Osteocyte (in vitro differentiated cells): ENCODE results near the gene CAPN10. TPM values are rescaled to one million over a fixed set of nuclear protein-coding genes. Genes with fewer than 3 reads are reported as not detected.

Experiments
- DNase-seq: peaks from one replicate; pipeline ENCODE4 v3.0.0; 2021; ENCODE audit warnings: mixed read lengths; ENCODE audit not compliant: unreplicated experiment; ENCODE audit errors: extremely low spot score
- H3K27ac Mint-ChIP-seq: one replicate; pipeline ENCODE4 v1.8.0; 2021; ENCODE audit warnings: mild to moderate bottlenecking, mixed read lengths; ENCODE audit not compliant: unreplicated experiment
- H3K27me3 Mint-ChIP-seq: one replicate; pipeline ENCODE4 v1.8.0; 2021; ENCODE audit warnings: mixed read lengths; ENCODE audit not compliant: unreplicated experiment
- H3K36me3 Mint-ChIP-seq: one replicate; pipeline ENCODE4 v1.8.0; 2021; ENCODE audit warnings: mixed read lengths; ENCODE audit not compliant: unreplicated experiment
- H3K4me1 Mint-ChIP-seq: one replicate; pipeline ENCODE4 v1.8.0; 2021; ENCODE audit warnings: mixed read lengths; ENCODE audit not compliant: unreplicated experiment
- H3K4me3 Mint-ChIP-seq: one replicate; pipeline ENCODE4 v1.8.0; 2021; ENCODE audit warnings: mild to moderate bottlenecking, moderate library complexity, mixed read lengths; ENCODE audit not compliant: unreplicated experiment
- H3K9me3 Mint-ChIP-seq: one replicate; pipeline ENCODE4 v1.8.0; 2021; ENCODE audit warnings: mixed read lengths; ENCODE audit not compliant: unreplicated experiment
- CTCF ChIP-seq: fragments of 200-600 bp; sonication (generic); IDR thresholded peaks from 2 replicates; pipeline ENCODE4 v1.5.0; 2021; ENCODE audit warnings: antibody characterized with exemption, mild to moderate bottlenecking, moderate library complexity
- total RNA-seq: library from RNA; stranded (reverse); gene quantifications from 2 replicates; pipeline ENCODE4 v1.2.1, GENCODE V29; 2021

Gene CAPN10
- total RNA-seq, 1 donor from 2014 or later = 37.7 TPM

DNA sequence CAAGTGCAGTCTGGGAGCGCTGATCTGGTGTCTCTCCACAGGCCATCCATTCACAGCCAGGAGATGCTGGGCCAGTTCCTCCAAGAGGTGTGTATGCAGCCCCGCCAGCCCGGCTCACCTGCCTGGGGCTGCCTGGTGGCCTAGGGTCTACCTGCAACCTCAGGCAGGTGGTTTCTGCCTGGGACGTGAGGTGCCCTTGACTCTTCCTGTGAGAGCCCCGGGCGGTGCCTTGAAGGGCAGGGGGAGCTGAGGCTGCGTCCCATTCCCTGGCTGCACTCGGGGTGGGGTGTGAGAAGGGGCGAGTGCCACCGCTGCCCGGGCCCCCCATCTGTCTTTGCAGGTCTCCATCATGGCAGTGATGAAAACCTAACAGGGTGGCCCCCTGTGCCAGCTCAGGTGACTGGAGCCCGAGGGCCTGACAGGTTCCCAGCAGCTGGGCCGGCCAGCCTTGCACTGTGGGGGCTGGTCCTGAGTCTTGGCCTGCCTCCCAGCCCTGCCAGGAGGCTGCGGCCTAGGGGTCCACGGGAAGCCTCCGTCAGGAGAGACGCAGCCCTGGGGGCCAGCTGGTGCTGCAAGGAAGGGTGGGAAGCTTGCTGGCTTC lies 11.9 kb downstream of the CAPN10 start:
- no peak overlapping the region for H3K4me3 Mint-ChIP-seq
- no peak overlapping the region for H3K27ac Mint-ChIP-seq
- H3K9me3 Mint-ChIP-seq = no peaks in the 10 kb centered on the region
- no peaks in the 10 kb centered on the region for H3K27me3 Mint-ChIP-seq
- no peaks in the 10 kb centered on the region for H3K4me1 Mint-ChIP-seq
- no peak for TF ChIP-seq CTCF
- no peak for DNase-seq
- no peaks in the 10 kb centered on the region for H3K36me3 Mint-ChIP-seq

DNA sequence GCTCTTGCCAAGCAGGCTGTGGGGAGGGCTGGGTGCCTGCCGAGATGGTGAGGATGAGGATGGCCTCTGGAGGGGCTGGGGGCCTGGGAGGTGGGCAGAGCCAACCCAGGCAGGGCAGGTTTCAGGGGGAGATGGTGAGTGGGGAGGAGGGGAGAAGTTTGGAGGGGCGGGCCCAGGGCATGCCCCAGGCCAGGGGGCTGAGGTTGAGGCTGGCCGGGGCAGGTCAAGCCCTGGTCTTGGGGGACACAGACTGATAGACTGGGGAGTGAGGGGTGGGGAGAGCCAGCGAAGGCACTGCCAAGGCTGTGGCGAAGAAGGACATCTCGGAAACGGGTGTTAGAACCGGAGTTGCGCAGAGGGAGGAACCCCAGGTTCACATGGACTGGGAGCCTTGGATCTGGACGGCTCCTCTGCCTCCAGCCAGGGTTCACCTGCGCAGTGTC lies 12.6 kb downstream of the CAPN10 start:
- no peak for DNase-seq

GRCh38 chr2:240600451-240600961 lies 14.0 kb downstream of the CAPN10 start:
- Mint-ChIP-seq H3K4me3 (no peak overlapping the region), H3K9me3 (no peaks in the 10 kb centered on the region), H3K27me3 (no peaks in the 10 kb centered on the region), H3K27ac (no peak overlapping the region), H3K4me1 (peaks cover 5% of the 10 kb centered on the region), H3K36me3 (no peaks in the 10 kb centered on the region)
- no peak for TF ChIP-seq CTCF
- DNase-seq = no peak

More for the DNA sequence above, 12.6 kb downstream of the CAPN10 start:
- no peak for TF ChIP-seq CTCF
- Mint-ChIP-seq H3K27ac (no peak overlapping the region), H3K9me3 (no peaks in the 10 kb centered on the region), H3K36me3 (no peaks in the 10 kb centered on the region), H3K27me3 (no peaks in the 10 kb centered on the region), H3K4me1 (peaks cover under 1% of the 10 kb centered on the region), H3K4me3 (no peak overlapping the region)

DNA sequence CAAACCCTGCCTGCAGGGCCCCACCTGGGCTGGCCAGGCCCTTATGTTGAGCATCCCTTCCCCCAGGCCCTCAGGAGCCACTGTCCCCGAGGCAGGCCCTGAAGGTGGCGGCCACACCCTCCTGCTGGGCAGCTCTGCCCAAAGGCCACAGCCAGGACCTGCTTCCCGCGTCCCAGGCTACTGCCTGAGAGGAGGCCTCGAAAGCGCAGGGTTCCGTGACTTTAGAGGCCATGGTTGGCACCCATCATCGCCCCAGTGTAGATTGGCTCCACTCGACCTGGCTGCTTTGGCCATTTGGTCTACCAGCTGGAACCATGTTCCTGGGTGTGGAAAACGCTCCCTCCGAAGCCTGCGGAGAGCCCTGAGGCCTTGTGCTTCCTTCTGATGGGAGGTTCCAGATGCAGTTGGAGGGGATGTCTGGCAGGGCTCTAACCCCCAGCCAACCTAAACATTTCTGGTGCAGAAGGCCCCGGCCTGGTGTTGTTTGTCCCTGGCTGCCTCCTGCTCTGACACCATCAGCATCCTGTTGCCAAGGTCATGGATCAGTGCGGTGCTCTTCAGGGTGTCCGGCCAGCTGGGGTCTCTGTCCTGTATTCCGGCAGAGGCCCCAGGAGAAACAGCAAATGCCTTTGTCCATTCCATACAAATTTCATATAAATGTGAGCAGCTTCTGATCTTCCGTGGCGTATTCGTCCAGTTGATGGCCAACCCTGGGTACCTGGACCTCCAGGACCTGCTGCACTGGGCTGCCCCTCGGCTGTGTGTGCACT lies 14.7 kb downstream of the CAPN10 start:
- H3K4me3 Mint-ChIP-seq = no peak overlapping the region
- peaks cover 5% of the 10 kb centered on the region for H3K4me1 Mint-ChIP-seq

More for the DNA sequence above, 14.7 kb downstream of the CAPN10 start:
- TF ChIP-seq CTCF = no peak
- no peak for DNase-seq
- H3K27ac Mint-ChIP-seq = no peak overlapping the region
- no peaks in the 10 kb centered on the region for H3K9me3 Mint-ChIP-seq
- no peaks in the 10 kb centered on the region for H3K27me3 Mint-ChIP-seq
- no peaks in the 10 kb centered on the region for H3K36me3 Mint-ChIP-seq
